Measurements from ENCODE around the gene PGPEP1.

DNA sequence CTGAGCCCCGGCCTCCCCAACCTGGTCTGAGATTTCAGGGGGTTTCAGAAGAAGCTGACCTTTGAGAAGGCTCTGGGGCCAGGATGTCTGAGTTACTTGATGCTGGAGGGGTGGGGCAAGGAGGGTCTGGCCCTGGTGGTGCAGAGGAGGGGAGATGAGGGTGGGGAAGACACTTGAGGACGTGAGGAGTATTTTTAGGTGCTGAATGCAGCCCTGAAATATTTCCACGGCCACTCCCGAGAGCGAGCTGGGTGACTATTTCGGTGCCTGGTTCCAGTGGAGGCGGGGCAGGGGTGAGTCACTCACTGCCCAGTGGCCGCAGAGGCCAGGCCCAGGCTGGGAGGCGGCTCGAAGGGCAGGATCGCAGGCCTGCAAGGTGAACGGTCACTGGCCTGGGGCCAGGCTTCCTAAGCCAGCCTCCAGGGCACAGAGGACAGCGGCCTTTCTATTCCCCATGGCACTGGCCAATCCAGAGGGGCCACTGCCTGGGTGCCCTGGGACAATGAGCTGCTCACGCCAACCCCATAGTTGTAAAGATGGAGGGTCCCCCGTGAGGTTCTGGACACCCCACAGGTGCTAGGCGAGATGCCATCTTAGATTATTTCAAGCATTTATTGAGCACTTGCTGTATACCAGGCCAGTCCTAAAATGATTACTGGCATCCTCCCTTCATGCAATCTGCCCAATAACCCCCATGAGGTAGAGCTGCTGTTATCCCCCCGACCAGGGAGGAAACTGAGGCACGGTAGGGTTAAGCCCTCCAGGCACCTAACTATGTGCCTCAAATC lies 39.3 kb upstream of the PGPEP1 start:
- no peak for TF ChIP-seq POLR2A (IDR thresholded peaks at IDR 0.05)
- TF ChIP-seq, protein P1, sequence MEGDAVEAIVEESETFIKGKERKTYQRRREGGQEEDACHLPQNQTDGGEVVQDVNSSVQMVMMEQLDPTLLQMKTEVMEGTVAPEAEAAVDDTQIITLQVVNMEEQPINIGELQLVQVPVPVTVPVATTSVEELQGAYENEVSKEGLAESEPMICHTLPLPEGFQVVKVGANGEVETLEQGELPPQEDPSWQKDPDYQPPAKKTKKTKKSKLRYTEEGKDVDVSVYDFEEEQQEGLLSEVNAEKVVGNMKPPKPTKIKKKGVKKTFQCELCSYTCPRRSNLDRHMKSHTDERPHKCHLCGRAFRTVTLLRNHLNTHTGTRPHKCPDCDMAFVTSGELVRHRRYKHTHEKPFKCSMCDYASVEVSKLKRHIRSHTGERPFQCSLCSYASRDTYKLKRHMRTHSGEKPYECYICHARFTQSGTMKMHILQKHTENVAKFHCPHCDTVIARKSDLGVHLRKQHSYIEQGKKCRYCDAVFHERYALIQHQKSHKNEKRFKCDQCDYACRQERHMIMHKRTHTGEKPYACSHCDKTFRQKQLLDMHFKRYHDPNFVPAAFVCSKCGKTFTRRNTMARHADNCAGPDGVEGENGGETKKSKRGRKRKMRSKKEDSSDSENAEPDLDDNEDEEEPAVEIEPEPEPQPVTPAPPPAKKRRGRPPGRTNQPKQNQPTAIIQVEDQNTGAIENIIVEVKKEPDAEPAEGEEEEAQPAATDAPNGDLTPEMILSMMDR (IDR thresholded peaks at IDR 0.05) = no peak
